Kidney epithelial cell (primary cell): Measurements from ENCODE around the gene POLR3E. TPM values are rescaled to one million over a fixed set of nuclear protein-coding genes. Genes with fewer than 3 reads are reported as not detected.

Experiments used
- DNase-seq: peaks from one replicate; pipeline ENCODE4 v3.0.0-alpha.2; 2010; ENCODE audit warnings: low read depth
- H3K27me3 ChIP-seq: 2 replicates; pipeline ENCODE4 v1.6.0; 2011; ENCODE audit warnings: low read length; ENCODE audit not compliant: control insufficient read depth, insufficient read depth
- H3K36me3 ChIP-seq: 2 replicates; pipeline ENCODE4 v1.5.1; 2011; ENCODE audit warnings: low read length; ENCODE audit not compliant: control insufficient read depth, insufficient read depth
- H3K4me3 ChIP-seq: 2 replicates; pipeline ENCODE4 v1.5.1; 2011; ENCODE audit warnings: low read depth, mild to moderate bottlenecking, control low read depth, low read length
- CTCF ChIP-seq: IDR thresholded peaks from 2 replicates; pipeline ENCODE4 v1.5.1; 2011; ENCODE audit warnings: mild to moderate bottlenecking, moderate library complexity, low read length, control low read depth, inconsistent platforms; ENCODE audit not compliant: insufficient read depth, poor library complexity, severe bottlenecking
- total RNA-seq: library from RNA; depleted of rRNA; stranded (reverse); fragments of >200 nt; gene quantifications from 2 replicates; pipeline ENCODE4 v1.2.3, GENCODE V29; 2015

Gene POLR3E
- total RNA-seq, 1 donor from 2014 or later, result 39.4 TPM

- TF ChIP-seq CTCF, result no peak
- no peaks in the 10 kb centered on the region for H3K27me3 ChIP-seq
- H3K36me3 ChIP-seq, result no peaks in the 10 kb centered on the region
- no peak for DNase-seq
- no peak overlapping the region for H3K4me3 ChIP-seq
Measured at GRCh38 chr16:22370038-22370820, 73.0 kb downstream of the POLR3E start.

GRCh38 chr16:22372882-22373661 lies 75.9 kb downstream of the POLR3E start:
- Histone ChIP-seq H3K27me3 (no peaks in the 10 kb centered on the region), H3K4me3 (peak overlapping the region; percentile 79), H3K36me3 (no peaks in the 10 kb centered on the region)
- TF ChIP-seq CTCF, result no peak
- no peak for DNase-seq

GRCh38 chr16:22373662-22374310 lies 76.6 kb downstream of the POLR3E start:
- no peak for TF ChIP-seq CTCF
- Histone ChIP-seq H3K27me3 (no peaks in the 10 kb centered on the region), H3K36me3 (no peaks in the 10 kb centered on the region), H3K4me3 (peak overlapping the region; percentile 79)
- DNase-seq, result no peak

- H3K36me3 ChIP-seq, result no peaks in the 10 kb centered on the region
- peak within 1 kb of the TSS; percentile 79 for H3K4me3 ChIP-seq
- peak; percentile 71 for DNase-seq
- TF ChIP-seq CTCF, result no peak
- no peaks in the 10 kb centered on the region for H3K27me3 ChIP-seq
Measured at GRCh38 chr16:22374311-22375116, 77.3 kb downstream of the POLR3E start, which contains the start of gene CDR2. Gene CDR2, minus strand, starts transcription at chr16:22374619. Its CDS starts 310 bp downstream, at chr16:22374309.

GRCh38 chr16:22375117-22375962 lies 78.1 kb downstream of the POLR3E start:
- Histone ChIP-seq H3K4me3 (peak overlapping the region; percentile 62), H3K27me3 (no peaks in the 10 kb centered on the region), H3K36me3 (no peaks in the 10 kb centered on the region)
- no peak for DNase-seq
- no peak for TF ChIP-seq CTCF
